Neural crest cell (in vitro differentiated cells): Measurements from ENCODE around the gene FMO1. TPM values are rescaled to one million over a fixed set of nuclear protein-coding genes. Genes with fewer than 3 reads are reported as not detected.

ENCODE experiments used
- DNase-seq: peaks from one replicate; pipeline ENCODE4 v3.0.0; 2021; ENCODE audit warnings: low read depth, mixed read lengths, low spot score
- H3K27ac Mint-ChIP-seq: one replicate; pipeline ENCODE4 v1.8.0; 2021; ENCODE audit warnings: mild to moderate bottlenecking, mixed read lengths; ENCODE audit not compliant: unreplicated experiment
- H3K27me3 Mint-ChIP-seq: 2 replicates; pipeline ENCODE4 v1.8.0; 2021; ENCODE audit warnings: low read depth, mild to moderate bottlenecking, mixed read lengths
- H3K36me3 Mint-ChIP-seq: 2 replicates; pipeline ENCODE4 v1.8.0; 2021; ENCODE audit warnings: low read depth, mild to moderate bottlenecking, mixed read lengths
- H3K4me1 Mint-ChIP-seq: 2 replicates; pipeline ENCODE4 v1.8.0; 2021; ENCODE audit warnings: mixed read lengths
- H3K4me3 Mint-ChIP-seq: one replicate; pipeline ENCODE4 v1.8.0; 2021; ENCODE audit warnings: mild to moderate bottlenecking, mixed read lengths
- H3K9me3 Mint-ChIP-seq: 2 replicates; pipeline ENCODE4 v1.8.0; 2021; ENCODE audit warnings: mixed read lengths
- total RNA-seq: library from RNA; stranded (reverse); gene quantifications from 2 replicates; pipeline ENCODE4 v1.2.1, GENCODE V29; 2021
- TF ChIP-seq, protein P1 (sequence below): fragments of 200-600 bp; sonication (generic); conservative IDR thresholded peaks from 2 replicates; pipeline ENCODE4 v1.5.0; 2021; ENCODE audit warnings: antibody characterized with exemption, mild to moderate bottlenecking

FMO1 gene
- total RNA-seq, 1 donor from 2014 or later: not detected

GRCh38 chr1:171210355-171210754, 37.9 kb upstream of the FMO1 start:
- Mint-ChIP-seq H3K4me1 (peaks cover 36% of the 10 kb centered on the region), H3K4me3 (no peak overlapping the region), H3K36me3 (no peaks in the 10 kb centered on the region), H3K9me3 (peaks cover 2% of the 10 kb centered on the region), H3K27ac (no peak overlapping the region), H3K27me3 (peaks cover 17% of the 10 kb centered on the region)
- DNase-seq: no peak
- TF ChIP-seq, protein P1, sequence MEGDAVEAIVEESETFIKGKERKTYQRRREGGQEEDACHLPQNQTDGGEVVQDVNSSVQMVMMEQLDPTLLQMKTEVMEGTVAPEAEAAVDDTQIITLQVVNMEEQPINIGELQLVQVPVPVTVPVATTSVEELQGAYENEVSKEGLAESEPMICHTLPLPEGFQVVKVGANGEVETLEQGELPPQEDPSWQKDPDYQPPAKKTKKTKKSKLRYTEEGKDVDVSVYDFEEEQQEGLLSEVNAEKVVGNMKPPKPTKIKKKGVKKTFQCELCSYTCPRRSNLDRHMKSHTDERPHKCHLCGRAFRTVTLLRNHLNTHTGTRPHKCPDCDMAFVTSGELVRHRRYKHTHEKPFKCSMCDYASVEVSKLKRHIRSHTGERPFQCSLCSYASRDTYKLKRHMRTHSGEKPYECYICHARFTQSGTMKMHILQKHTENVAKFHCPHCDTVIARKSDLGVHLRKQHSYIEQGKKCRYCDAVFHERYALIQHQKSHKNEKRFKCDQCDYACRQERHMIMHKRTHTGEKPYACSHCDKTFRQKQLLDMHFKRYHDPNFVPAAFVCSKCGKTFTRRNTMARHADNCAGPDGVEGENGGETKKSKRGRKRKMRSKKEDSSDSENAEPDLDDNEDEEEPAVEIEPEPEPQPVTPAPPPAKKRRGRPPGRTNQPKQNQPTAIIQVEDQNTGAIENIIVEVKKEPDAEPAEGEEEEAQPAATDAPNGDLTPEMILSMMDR: no peak

DNA sequence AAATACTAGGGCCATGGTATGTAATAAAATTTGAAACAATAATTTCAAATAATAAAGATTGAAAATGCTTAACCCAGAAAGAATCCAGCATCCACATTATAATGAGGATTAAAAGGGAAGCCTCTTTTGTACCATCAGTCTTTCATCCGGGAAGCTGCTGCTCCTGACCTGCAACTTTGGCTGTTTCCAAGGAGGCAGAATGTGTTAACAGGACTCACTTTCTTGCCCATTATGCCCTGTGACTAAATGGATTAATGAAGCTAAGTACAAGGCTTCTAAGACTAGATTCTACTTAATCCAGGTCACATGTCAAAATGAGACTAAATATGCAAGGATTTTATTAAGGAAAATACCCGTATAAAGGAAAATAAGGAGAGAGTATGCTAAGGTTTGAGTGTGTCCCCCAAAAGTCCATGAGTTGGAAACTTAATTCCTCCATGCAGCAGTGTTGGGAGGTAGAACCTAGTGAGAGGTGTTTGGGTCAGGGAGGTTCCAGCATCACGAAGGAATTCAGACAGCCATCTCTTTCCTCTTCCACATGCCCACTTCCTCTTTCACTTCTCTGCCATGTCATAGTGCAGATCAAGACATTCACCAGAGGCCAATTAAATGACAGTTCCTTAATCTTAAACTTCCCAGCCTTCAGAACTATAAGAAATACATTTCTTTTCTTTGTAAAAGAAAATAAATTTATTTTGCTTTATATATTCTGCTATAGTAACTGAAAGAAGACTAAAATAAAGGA, 35.5 kb upstream of the FMO1 start:
- H3K27ac Mint-ChIP-seq: no peak overlapping the region
- TF ChIP-seq, protein P1: no peak

DNA sequence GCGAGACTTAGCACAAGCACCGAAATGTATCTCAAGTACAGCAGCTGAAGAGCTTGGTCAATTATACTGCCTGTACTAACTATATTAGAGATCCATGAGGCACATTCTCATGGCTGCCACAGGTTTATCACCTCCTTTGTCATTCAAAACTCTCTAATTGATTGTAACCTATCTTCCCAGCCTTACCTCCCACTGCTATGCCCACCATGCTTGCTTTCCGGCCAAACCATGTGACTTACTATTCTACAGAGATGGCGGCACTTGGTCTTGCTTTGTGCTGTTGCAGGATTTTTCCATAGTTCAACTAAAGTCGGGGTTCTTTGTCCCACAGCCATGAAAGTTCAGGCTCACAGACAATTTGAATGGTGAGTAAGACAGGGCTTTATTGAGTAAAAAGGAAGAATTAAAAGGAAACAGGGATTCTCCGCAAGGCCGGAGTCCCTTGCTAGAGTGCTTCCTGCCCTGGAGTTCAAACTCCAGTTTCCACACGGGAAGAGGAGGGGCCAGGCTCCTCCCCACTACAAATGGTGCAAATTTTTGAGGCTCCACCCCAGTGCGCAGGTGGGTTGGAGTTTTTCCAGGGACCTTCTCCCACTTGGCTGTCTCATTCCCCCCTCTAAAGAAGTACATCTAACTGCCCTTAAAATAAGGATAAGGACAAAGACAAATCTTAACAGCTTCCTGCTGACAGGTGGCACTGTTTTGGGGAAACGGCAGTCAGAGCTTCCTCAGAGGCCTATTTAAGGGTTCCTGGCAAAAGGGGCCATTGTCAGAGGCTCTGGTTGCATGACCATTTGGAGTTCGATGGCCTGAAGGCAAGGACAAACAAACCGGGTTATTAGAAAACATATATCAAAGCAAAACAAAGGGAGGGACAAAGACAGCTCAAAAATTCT, 34.5 kb upstream of the FMO1 start:
- H3K27ac Mint-ChIP-seq: no peak overlapping the region
- H3K36me3 Mint-ChIP-seq: no peaks in the 10 kb centered on the region
- H3K27me3 Mint-ChIP-seq: no peaks in the 10 kb centered on the region
- DNase-seq: no peak
- H3K9me3 Mint-ChIP-seq: peaks cover 4% of the 10 kb centered on the region
- peaks cover 39% of the 10 kb centered on the region for H3K4me1 Mint-ChIP-seq
- TF ChIP-seq, protein P1: no peak
- no peak overlapping the region for H3K4me3 Mint-ChIP-seq

More for the DNA sequence above, 35.5 kb upstream of the FMO1 start:
- no peak for DNase-seq
- H3K4me1 Mint-ChIP-seq: peaks cover 36% of the 10 kb centered on the region
- no peak overlapping the region for H3K4me3 Mint-ChIP-seq
- peaks cover 2% of the 10 kb centered on the region for H3K9me3 Mint-ChIP-seq
- no peaks in the 10 kb centered on the region for H3K27me3 Mint-ChIP-seq
- no peaks in the 10 kb centered on the region for H3K36me3 Mint-ChIP-seq

DNA sequence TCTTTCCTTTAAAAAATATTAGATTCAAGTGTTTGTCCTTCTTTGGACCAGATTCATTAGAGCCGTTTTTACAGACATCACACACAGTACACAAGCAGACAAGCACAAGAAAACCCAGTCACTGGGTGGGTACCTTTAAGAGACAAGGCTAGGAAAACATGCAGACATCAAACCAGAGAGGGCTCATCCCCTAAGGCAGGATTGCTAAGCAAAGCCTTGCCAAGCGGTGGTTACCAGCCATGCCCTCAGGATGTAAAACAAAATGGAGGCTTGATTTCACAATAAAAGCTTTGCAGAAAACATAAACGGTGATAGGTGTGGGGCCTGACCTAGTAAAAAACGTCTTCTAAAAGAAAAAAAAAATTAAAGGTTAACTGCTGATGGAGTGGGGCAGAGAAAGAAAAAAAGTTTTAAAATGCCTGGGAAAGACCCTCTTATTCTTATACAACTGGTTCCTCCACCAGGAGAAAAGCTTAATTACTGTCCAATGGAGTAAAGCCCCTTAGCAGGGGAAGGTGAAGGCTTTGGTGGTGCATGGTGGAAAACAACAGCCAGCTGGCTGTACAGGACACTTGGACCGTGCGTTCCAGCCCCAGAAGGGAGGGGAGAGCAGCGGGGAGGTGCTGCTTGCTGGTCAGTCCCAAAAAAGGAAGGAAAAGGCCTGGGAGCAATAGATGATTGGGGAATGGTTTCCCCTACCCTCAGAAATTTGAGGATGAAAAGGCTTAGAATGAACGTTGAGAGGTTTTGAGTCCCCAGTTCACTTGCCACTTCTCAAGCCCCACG, 30.4 kb upstream of the FMO1 start:
- Mint-ChIP-seq H3K4me3 (no peak overlapping the region), H3K27me3 (no peaks in the 10 kb centered on the region), H3K4me1 (peaks cover 49% of the 10 kb centered on the region), H3K27ac (peak overlapping the region; percentile 68), H3K36me3 (no peaks in the 10 kb centered on the region), H3K9me3 (peaks cover 5% of the 10 kb centered on the region)
- DNase-seq: no peak
- TF ChIP-seq, protein P1: no peak

DNA sequence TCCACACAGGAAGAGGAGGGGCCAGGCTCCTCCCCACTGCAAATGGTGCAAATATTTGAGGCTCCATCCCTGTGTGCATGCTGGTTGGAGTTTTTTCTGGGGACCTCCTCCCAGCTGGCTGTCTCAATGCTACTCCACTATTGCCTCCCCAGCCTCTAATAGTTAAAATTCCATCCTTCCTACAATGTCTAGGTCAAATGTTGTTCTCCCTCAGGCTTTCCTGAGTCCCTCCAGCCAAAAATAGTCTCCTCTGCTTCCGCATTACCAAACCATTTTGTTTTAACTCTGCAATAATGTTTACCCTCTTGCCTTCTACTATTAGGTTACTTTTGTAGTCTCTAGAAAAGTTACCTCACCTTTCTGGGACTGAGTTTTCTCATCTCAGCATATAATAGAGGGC, 29.6 kb upstream of the FMO1 start:
- DNase-seq: no peak
- TF ChIP-seq, protein P1: no peak
- Mint-ChIP-seq H3K27ac (peak overlapping the region; percentile 20), H3K27me3 (no peaks in the 10 kb centered on the region), H3K36me3 (no peaks in the 10 kb centered on the region), H3K4me1 (peaks cover 47% of the 10 kb centered on the region), H3K4me3 (no peak overlapping the region), H3K9me3 (peaks cover 4% of the 10 kb centered on the region)
